Kidney capillary endothelial cell (primary cell): Measurements from ENCODE around the gene KIR3DL3.
"Not testable (repeated sequence)": the region's sequence is repeated elsewhere in the genome, so short reads cannot be mapped to it uniquely, and the experiment has no call there.

Source experiments
- DNase-seq: peaks from one replicate; pipeline ENCODE4 v3.0.0-alpha.2; 2018; ENCODE audit warnings: low spot score

The KIR3DL3 gene

DNA sequence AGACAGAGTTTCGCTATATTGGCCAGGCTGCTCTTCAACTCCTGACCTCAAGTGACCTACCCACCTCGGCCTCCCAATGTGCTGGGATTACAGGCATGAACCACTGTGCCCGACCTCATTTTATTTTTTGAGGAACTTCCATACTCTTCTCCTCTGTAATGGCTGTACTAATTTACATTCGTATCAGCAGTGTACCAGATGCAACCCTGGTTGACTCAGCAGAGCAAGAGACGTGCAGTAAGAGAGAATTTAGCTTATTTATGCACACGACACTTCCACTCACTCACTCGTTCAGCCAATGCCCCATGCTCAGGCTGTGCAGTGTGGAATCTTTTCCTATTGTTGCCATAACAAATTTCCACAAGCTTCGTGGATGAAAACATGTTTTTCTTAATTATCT, 6.9 kb downstream of the KIR3DL3 start:
- DNase-seq, result no peak

DNA sequence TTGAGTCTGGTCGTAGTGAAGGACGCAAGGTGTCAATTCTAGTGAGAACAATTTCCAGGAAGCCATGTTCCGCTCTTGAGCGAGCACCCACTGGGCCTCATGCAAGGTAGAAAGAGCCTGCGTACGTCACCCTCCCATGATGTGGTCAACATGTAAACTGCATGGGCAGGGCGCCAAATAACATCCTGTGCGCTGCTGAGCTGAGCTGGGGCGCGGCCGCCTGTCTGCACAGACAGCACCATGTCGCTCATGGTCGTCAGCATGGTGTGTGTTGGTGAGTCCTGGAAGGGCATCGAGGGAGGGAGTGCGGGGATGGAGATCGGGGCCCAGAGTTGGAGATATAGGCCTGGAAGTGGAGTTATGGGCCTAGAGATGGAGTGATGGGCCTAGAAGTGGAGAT, 14.1 kb downstream of the KIR3DL3 start, which contains the start of gene KIR2DL3:
TSS of gene KIR2DL3 (plus strand) at position 208 of the 400 bp plus-strand sequence. CDS start at position 241, 33 bp downstream.
- not testable (repeated sequence) for DNase-seq

DNA sequence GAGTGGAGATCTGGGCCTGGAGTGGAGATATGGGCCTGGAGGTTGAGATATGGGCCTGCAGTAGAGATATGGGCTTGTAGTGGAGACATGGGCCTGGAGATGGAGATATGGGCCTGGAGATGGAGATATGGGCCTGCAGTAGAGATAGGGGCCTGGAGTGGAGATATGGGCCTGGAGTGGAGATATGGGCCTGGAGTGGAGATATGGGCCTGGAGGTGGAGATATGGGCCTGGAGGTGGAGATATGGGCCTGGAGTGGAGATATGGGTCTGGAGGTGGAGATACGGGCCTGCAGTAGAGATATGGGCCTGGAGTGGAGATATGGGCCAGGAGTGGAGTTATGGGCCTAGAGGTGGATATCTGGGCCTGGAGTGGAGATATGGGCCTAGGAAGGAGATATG, 14.5 kb downstream of the KIR3DL3 start:
- no peak for DNase-seq

DNA sequence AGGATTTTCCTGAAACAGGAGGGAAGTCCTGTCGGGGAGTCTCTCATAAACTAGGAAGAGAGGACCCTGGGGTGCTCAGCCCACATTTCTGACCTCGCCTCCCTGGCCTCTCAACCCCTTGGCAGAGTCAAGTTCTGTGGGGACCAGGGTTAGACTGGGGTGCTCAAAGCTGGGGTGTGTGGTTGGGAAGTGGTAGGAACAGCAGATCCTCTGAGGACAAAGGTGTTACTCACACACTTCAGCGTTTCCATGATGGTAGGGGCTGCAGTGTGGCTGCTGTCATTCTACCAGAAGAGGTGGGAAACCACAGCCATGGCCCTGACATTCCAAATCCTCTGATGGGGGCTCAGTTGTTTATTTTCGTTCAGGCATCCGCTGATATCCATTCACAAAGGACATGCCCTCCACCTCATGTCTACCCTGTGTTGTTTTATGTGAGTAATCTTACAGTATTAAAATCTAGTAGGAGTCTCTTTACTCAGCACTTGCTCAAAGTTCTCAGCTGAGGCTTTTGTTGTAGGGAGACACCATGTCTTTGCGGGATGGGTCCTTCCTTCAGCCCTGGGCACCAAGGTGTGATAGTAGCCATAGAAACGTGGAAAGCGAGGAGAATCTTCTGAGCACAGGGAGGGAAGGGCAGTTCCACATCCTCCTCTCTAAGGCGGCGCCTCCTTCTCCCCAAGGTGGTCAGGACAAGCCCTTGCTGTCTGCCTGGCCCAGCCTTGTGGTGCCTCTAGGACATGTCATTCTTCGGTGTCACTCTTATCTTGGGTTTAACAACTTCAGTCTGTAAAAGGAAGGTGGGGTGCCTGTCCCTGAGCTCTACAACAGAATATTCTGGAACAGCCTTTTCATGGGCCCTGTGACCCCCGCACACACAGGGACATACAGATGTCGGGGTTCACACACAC, 15.6 kb downstream of the KIR3DL3 start:
- no peak for DNase-seq

DNA sequence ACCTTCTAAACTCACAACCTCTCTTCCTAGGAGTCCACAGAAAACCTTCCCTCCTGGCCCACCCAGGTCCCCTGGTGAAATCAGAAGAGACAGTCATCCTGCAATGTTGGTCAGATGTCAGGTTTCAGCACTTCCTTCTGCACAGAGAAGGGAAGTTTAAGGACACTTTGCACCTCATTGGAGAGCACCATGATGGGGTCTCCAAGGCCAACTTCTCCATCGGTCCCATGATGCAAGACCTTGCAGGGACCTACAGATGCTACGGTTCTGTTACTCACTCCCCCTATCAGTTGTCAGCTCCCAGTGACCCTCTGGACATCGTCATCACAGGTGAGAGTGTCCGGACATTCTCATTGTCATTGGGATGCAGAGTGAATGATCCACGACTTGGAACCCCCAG, 17.7 kb downstream of the KIR3DL3 start:
- not testable (repeated sequence) for DNase-seq

DNA sequence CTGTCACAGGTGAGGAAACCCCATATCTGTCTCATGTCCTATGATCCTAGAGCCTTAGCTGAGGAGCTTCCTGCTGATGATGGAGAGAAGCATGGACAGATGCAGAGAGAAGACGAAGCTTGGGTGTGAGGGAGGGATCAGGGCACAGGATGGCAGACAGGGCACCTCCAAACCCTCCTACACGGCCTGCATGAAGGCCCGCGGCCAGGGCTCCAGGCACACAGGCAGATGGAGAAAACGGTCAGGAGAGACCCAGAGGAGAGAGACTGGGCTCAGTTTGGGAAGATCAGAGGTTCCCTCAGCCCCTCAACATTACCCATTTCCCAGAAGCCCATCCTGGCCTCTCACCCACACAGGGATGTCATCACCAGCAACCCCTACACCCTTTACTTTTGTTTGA, 19.8 kb downstream of the KIR3DL3 start:
- not testable (repeated sequence) for DNase-seq

DNA sequence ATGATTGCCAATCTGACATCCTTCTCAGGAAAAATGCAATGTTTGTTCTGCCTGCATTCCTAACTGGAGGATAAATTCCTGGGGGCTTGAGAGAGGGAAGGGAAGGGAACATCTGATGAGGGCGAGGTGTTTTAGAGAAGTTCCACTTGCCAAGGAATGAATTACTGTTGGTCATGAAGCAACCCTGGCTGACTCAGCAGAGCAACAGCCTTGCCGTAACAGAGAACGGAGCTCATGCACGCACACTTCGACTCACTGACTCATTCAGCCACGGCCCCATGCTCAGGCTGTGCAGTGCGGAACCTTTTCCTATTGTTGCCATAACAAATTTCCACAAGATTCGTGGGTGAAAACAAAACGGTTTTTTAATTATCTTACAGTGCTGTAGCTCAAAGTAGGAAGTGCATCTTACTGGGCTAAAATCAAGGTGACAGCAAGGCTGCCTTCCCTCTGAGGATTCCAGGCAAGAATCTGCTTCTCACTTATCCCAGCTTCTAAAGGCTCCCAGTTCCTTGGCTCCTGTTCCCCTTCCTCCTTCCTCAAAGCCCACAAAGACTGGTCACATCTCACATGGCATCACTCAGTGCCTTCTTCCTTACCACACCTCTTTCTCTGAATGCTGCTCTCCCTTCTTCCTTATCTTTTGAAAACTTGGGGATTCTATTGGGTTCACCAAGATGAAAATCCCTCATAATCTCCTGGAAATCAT, 23.5 kb downstream of the KIR3DL3 start:
- DNase-seq, result not testable (repeated sequence)

DNA sequence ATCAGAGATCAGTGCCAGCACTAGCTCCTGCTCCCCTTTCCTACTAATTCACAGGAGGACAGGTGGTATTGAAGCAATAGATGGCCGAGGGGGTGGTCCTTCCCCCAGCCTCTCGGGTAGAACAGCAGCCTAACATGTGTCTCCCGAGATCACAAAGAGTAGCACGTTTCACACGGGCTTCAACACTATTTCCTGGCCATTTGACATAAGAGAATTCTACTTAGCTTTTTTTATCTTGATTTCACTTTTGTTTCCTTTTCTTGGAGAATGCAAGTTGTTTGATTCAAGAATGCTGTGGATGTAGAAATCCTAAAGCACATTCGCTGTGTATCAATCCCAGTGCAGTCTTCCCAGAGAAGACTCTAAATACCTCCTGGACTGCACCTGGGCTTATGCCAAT, 26.0 kb downstream of the KIR3DL3 start:
- not testable (repeated sequence) for DNase-seq

DNA sequence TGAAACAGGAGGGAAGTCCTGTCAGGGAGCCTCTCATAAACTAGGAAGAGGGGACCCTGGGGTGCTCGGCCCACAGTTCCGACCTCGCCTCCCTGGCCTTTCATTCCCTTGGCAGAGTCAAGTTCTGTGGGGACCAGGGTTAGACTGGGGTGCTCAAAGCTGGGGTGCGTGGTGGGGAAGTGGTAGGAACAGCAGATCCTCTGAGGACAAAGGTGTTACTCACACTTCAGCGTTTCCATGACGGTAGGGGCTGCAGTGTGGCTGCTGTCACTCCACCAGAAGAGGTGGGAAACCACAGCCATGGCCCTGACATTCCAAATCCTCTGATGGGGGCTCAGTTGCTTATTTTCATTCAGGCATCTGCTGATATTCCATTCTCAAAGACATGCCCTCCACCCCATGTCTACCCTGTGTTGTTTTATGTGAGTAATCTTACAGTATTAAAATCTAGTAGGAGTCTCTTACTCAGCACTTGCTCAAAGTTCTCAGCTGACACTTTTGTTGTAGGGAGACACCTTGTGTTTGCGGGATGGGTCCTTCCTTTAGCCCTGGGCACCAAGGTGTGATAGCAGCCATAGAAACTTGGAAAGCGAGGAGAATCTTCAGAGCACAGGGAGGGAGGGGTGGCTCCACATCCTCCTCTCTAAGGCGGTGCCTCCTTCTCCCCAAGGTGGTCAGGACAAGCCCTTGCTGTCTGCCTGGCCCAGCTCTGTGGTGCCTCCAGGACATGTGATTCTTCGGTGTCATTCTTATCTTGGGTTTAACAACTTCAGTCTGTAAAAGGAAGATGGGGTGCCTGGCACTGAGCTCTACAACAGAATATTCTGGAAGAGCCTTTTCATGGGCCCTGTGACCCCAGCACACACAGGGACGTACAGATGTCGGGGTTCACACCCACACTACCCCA, 32.2 kb downstream of the KIR3DL3 start:
- not testable (repeated sequence) for DNase-seq

DNA sequence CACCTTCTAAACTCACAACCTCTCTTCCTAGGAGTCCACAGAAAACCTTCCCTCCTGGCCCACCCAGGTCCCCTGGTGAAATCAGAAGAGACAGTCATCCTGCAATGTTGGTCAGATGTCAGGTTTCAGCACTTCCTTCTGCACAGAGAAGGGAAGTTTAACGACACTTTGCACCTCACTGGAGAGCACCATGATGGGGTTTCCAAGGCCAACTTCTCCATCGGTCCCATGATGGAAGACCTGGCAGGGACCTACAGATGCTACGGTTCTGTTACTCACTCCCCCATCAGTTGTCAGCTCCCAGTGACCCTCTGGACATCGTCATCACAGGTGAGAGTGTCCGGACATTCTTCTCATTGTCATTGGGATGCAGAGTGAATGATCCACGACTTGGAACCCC, 34.3 kb downstream of the KIR3DL3 start:
- not testable (repeated sequence) for DNase-seq

DNA sequence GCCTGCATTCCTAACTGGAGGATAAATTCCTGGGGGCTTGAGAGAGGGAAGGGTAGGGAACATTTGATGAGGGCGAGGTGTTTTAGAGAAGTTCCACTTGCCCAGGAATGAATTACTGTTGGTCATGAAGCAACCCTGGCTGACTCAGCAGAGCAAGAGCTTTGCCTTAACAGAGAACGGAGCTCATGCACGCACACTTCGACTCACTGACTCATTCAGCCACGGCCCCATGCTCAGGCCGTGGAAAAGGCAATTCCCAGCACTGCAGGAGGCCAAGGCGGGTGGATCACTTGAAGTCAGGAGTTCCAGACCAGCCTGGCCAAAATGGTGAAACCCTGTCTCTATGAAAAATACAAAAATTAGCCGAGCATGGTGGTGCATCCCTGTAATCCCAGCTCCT, 40.0 kb downstream of the KIR3DL3 start:
- DNase-seq, result not testable (repeated sequence)

DNA sequence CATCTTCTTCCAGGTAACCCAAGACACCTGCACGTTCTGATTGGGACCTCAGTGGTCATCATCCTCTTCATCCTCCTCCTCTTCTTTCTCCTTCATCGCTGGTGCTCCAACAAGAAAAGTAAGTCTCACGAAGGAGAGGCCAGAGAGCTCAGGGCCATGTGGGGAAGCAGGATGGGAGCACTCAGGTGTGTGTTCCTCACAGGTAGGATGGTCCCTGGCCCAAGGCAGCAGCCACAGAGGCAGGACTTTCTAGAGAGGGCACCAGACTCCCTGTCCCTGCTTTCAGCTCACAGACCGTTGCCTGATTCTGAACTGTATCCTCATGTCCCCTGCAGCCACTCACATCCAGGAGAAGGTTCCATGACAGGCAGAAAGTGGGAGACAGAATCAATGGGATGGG, 42.2 kb downstream of the KIR3DL3 start:
- not testable (repeated sequence) for DNase-seq

DNA sequence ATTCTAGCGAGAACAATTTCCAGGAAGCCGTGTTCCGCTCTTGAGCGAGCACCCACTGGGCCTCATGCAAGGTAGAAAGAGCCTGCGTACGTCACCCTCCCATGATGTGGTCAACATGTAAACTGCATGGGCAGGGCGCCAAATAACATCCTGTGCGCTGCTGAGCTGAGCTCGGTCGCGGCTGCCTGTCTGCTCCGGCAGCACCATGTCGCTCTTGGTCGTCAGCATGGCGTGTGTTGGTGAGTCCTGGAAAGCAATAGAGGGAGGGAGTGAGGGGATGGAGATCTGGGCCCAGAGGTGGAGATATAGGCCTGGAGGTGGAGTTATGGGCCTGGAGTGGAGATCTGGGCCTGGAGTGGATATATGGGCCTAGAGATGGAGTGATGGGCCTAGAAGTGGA, 45.4 kb downstream of the KIR3DL3 start, which contains the start of gene KIR2DL1:
TSS of gene KIR2DL1 (plus strand) at position 148 of the 400 bp plus-strand sequence. CDS start at position 206, 58 bp downstream.
- not testable (repeated sequence) for DNase-seq

DNA sequence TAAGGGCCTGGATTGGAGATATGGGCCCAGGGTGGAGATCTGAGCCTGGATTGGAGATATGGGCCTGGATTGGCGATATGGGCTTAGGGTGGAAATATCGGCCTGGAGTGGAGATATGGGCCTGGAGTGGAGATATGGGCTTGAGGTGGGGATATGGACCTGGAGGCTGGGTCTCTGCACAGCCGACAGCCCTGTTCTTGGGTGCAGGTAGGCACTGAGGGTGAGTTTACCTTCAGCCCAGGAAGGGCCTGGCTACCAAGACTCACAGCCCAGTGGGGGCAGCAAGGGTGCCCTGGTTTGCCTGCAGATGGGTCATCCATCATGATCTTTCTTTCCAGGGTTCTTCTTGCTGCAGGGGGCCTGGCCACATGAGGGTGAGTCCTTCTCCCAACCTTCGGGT, 46.3 kb downstream of the KIR3DL3 start:
- not testable (repeated sequence) for DNase-seq

DNA sequence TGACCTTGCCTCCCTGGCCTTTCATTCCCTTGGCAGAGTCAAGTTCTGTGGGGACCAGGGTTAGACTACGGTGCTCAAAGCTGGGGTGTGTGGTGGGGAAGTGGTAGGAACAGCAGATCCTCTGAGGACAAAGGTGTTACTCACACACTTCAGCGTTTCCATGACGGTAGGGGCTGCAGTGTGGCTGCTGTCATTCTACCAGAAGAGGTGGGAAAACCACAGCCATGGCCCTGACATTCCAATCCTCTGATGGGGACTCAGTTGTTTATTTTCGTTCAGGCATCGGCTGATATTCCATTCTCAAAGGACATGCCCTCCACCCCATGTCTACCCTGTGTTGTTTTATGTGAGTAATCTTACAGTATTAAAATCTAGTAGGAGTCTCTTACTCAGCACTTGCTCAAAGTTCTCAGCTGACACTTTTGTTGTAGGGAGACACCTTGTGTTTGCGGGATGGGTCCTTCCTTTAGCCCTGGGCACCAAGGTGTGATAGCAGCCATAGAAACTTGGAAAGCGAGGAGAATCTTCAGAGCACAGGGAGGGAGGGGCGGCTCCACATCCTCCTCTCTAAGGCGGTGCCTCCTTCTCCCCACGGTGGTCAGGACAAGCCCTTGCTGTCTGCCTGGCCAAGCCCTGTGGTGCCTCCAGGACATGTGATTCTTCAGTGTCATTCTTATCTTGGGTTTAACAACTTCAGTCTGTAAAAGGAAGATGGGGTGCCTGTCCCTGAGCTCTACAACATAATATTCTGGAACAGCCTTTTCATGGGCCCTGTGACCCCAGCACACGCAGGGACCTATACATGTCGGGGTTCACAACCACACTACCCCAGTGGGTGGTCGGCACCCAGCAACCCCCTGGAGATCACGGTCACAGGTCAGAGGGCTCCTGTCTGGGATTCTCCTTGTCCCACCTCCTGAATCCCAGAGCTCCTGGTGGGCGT, 47.0 kb downstream of the KIR3DL3 start:
- not testable (repeated sequence) for DNase-seq

DNA sequence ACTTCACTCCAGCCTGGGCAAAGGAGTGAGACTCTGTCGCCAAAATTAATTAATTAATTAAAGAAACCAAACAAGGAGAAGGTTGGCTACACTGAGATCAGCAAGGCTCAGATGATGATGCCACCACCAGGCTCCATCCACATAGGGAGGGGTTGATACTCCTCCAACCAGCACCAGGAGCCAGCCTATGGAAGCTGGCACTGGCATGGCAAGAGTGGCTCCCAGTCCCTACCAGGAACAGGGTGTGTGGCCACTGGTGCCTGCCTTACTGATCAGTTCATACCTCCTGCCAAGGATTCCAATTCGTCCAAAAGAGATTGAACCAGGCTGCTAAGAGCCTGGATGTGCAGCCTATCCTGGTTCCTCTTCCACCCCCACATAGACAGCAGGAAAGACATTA, 48.4 kb downstream of the KIR3DL3 start:
- not testable (repeated sequence) for DNase-seq

DNA sequence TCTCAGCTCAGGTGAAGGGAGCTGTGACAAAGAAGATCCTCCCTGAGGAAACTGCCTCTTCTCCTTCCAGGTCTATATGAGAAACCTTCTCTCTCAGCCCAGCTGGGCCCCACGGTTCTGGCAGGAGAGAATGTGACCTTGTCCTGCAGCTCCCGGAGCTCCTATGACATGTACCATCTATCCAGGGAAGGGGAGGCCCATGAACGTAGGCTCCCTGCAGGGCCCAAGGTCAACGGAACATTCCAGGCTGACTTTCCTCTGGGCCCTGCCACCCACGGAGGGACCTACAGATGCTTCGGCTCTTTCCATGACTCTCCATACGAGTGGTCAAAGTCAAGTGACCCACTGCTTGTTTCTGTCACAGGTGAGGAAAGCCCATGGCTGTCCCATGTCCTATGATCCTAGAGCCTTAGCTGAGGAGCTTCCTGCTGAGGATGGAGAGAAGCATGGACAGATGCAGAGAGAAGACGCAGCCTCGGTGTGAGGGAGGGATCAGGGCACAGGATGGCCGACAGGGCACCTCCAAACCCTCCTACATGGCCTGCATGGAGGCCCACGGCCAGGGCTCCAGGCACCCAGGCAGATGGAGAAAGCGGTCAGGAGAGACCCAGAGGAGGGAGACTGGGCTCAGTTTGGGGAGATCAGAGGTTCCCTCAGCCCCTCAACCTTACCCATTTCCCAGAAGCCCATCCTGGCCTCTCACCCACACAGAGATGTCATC, 51.0 kb downstream of the KIR3DL3 start:
- DNase-seq, result not testable (repeated sequence)

DNA sequence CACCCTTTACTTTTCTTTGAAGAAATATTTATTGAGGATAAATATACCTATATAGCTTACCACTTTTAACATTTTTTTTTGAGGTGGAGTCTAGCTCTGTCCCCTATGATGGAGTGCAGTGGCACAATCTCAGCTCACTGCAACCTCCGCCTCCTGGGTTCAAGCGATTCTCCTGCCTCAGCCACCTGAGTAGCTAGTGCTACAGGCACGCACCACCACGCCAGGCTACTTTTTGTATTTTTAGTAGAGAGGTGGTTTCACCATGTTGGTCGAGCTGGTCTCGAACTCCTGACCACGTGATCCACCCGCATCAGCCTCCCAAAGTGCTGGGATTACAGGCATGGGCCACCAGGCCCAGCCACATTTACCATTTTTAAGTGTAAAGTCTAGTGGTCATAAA, 51.6 kb downstream of the KIR3DL3 start:
- DNase-seq, result not testable (repeated sequence)

DNA sequence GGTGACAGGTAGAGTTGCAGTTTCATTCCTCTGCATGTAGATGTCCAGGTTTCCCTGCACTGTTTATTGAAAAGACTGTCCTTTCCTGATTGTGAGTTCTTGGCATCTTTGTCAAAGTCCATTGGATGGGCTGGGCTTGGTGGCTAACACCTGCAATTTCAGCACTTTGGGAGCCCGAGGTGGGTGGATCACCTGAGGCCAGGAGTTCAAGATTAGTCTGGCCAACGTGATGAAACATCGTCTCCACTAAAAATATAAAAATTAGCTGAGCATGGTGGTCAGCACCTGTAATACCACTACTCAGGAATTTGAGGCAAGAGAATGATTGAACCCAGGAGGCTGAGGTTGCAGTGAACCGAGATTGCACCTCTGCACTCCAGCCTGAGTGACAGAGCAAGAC, 53.6 kb downstream of the KIR3DL3 start:
- DNase-seq, result not testable (repeated sequence)

DNA sequence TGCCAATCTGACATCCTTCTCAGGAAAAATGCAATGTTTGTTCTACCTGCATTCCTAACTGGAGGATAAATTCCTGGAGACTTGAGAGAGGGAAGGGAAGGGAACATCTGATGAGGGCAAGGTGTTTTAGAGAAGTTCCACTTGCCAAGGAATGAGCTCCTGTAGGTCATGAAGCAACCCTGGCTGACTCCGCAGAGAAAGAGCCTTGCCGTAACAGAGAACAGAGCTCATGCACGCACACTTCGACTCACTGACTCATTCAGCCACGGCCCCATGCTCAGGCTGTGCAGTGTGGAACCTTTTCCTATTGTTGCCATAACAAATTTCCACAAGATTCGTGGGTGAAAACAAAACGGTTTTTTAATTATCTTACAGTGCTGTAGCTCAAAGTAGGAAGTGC, 54.7 kb downstream of the KIR3DL3 start:
- DNase-seq, result not testable (repeated sequence)
